Measurements from ENCODE around the gene IKZF3. TPM values are rescaled to one million over a fixed set of nuclear protein-coding genes. Genes with fewer than 3 reads are reported as not detected.

IKZF3 gene
- total and polyA plus RNA-seq, 10 of the 15 experiments (the other 5 are each of a cell fraction or from before 2014, with no cell fraction given), result 5.5 to 98.2 (median 47.6) TPM

DNA sequence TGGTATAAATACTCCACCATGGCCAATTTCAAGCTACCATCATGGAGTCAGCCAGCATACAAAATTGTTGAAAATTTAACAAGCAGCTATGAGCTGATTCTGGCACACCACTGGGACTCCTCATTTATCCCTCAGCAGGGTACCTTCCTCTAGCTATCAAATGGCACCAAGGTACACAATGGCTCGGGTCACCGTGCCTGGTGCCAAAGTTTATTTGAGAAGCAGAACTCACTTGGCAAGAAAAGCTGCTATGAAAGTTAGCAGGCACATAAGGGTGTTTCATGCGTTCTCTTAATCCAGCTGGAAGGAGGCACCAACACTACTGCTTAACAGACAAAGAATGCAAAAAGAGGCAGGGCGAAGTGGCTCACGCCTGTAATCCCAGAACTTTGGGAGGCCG, 51.6 kb downstream of the IKZF3 start:
- H3K9ac ChIP-seq (ENCODE audit: control insufficient read depth, insufficient read depth, low read length), result no peak overlapping the region
- peaks cover 27% of the 10 kb centered on the region for H3K79me2 ChIP-seq (ENCODE audit: control insufficient read depth, insufficient read depth, low read length)
- H3K36me3 ChIP-seq (ENCODE audit: control insufficient read depth in 2 of 2, insufficient read depth in 2 of 2, low read length in 1 of 2), result peaks cover 4 to 23% of the 10 kb centered on the region in 2 experiments
- TF ChIP-seq, protein P1, sequence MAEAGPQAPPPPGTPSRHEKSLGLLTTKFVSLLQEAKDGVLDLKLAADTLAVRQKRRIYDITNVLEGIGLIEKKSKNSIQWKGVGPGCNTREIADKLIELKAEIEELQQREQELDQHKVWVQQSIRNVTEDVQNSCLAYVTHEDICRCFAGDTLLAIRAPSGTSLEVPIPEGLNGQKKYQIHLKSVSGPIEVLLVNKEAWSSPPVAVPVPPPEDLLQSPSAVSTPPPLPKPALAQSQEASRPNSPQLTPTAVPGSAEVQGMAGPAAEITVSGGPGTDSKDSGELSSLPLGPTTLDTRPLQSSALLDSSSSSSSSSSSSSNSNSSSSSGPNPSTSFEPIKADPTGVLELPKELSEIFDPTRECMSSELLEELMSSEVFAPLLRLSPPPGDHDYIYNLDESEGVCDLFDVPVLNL (IDR thresholded peaks at IDR 0.05; ENCODE audit: low read depth, low read length), result no peak
- no peak for TF ChIP-seq BCL11A (IDR thresholded peaks at IDR 0.05; ENCODE audit: low read depth, low read length)
- no peak for TF ChIP-seq CBX5 (IDR thresholded peaks at IDR 0.05; ENCODE audit: low read depth)
- no peak for TF ChIP-seq NFYA (IDR thresholded peaks at IDR 0.05; ENCODE audit: borderline replicate concordance, low read depth, low read length)
- TF ChIP-seq NRF1 (conservative IDR thresholded peaks at IDR 0.05; ENCODE audit: low read depth, low read length), result no peak
- TF ChIP-seq, protein P2, sequence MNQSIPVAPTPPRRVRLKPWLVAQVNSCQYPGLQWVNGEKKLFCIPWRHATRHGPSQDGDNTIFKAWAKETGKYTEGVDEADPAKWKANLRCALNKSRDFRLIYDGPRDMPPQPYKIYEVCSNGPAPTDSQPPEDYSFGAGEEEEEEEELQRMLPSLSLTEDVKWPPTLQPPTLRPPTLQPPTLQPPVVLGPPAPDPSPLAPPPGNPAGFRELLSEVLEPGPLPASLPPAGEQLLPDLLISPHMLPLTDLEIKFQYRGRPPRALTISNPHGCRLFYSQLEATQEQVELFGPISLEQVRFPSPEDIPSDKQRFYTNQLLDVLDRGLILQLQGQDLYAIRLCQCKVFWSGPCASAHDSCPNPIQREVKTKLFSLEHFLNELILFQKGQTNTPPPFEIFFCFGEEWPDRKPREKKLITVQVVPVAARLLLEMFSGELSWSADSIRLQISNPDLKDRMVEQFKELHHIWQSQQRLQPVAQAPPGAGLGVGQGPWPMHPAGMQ (IDR thresholded peaks at IDR 0.05; ENCODE audit: borderline replicate concordance), result no peak
- TF ChIP-seq, protein P3, sequence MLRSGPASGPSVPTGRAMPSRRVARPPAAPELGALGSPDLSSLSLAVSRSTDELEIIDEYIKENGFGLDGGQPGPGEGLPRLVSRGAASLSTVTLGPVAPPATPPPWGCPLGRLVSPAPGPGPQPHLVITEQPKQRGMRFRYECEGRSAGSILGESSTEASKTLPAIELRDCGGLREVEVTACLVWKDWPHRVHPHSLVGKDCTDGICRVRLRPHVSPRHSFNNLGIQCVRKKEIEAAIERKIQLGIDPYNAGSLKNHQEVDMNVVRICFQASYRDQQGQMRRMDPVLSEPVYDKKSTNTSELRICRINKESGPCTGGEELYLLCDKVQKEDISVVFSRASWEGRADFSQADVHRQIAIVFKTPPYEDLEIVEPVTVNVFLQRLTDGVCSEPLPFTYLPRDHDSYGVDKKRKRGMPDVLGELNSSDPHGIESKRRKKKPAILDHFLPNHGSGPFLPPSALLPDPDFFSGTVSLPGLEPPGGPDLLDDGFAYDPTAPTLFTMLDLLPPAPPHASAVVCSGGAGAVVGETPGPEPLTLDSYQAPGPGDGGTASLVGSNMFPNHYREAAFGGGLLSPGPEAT (IDR thresholded peaks at IDR 0.05; ENCODE audit: low read depth), result no peak
- TF ChIP-seq ZZZ3 (IDR thresholded peaks at IDR 0.05; ENCODE audit: control insufficient read depth, insufficient read length, low read depth), result no peak
- TF ChIP-seq JUND (IDR thresholded peaks at IDR 0.05; ENCODE audit: low read depth, low read length), result no peak
- POLR2A ChIA-PET, result interaction anchor here (0.6 to 1.5 kb wide), 8 partner anchors 9 to 1860 kb away, joined by 3 to 4 read pairs (median 4); partner anchors contain the start of gene MIEN1
- ATAC-seq (no peak), DNase-seq (ENCODE audit: low read depth, low spot score) (no peak), FAIRE-seq (no peak)
- RAD21 ChIA-PET (ENCODE audit: unreplicated experiment), result interaction anchor here (1.6 kb wide), 1 partner anchor 9 kb away, joined by 5 read pairs; no protein-coding TSS in a partner anchor
- H4K20me1 ChIP-seq (ENCODE audit: control insufficient read depth, insufficient read depth), result no peaks in the 10 kb centered on the region
- peaks cover 9% of the 10 kb centered on the region; the same call in 1 of the 2 replicates for H3K4me1 ChIP-seq (ENCODE audit: control insufficient read depth, insufficient read depth, low read length)
- H3K27me3 ChIP-seq (replicated peaks in 1 of 2; ENCODE audit: control insufficient read depth in 2 of 2, insufficient read depth in 2 of 2, low read length in 1 of 2), result no peaks in the 10 kb centered on the region
- H3K4me3 ChIP-seq, result no peak overlapping the region
- no peak overlapping the region for H3K4me2 ChIP-seq (ENCODE audit: control insufficient read depth, insufficient read depth)
- CTCF ChIA-PET, result interaction anchor here (0.7 to 1.6 kb wide), 6 partner anchors 9 to 32 kb away, joined by 3 to 6 read pairs (median 3); no protein-coding TSS in a partner anchor
- intact Hi-C loops (cut with micrococcal nuclease; ENCODE audit: unreplicated experiment), result no loop called here
- H2AFZ ChIP-seq (ENCODE audit: control insufficient read depth, low read depth, low read length), result no peak overlapping the region
- WGBS (ENCODE audit: insufficient coverage, insufficient replicate concordance, low lambda C conversion rate, missing lambda C conversion rate), result 98% methylated on average over 6 of the region's 6 CpGs
- H3K9me3 ChIP-seq (replicated peaks; ENCODE audit: control insufficient read depth, insufficient read depth, low read length), result no peaks in the 10 kb centered on the region
- in situ Hi-C loops (cut with MboI), result no loop called here
- H3K27ac ChIP-seq (ENCODE audit: control insufficient read depth, insufficient read depth), result no peak overlapping the region
- no TSS peak for BruUV-seq (replicated peaks)
- SMC1A ChIA-PET (ENCODE audit: uncharacterized antibody, unreplicated experiment), result interaction anchor here (1.1 to 1.3 kb wide), 3 partner anchors 8 to 32 kb away, joined by 3 to 4 read pairs (median 3); no protein-coding TSS in a partner anchor
